Mesenchymal stem cell (in vitro differentiated cells and primary cell): ENCODE data around the gene ZNF197.

Experiments
- DNase-seq: peaks from one replicate; pipeline ENCODE4 v3.0.0-alpha.2; 2013
- H2AFZ ChIP-seq: one replicate; pipeline ENCODE4 v1.6.1; 2013; ENCODE audit warnings: low read depth, mild to moderate bottlenecking, control low read depth, inconsistent platforms, low read length, moderate library complexity
- H2AK5ac ChIP-seq: 2 replicates; pipeline ENCODE4 v1.6.1; 2013; ENCODE audit warnings: low read length, moderate library complexity, mild to moderate bottlenecking, inconsistent platforms; ENCODE audit not compliant: severe bottlenecking
- H2BK120ac ChIP-seq: one replicate; pipeline ENCODE4 v1.6.1; 2013; ENCODE audit warnings: low read depth, mild to moderate bottlenecking, inconsistent platforms, low read length, moderate library complexity
- H2BK12ac ChIP-seq, 2 experiments: one replicate each; pipeline ENCODE4 v1.6.1; 2013; ENCODE audit warnings: inconsistent platforms in 2 of 2, low read length in 2 of 2, mild to moderate bottlenecking in 2 of 2, moderate library complexity in 2 of 2, control low read depth in 1 of 2
- H2BK15ac ChIP-seq: one replicate; pipeline ENCODE4 v1.6.1; 2013; ENCODE audit warnings: mild to moderate bottlenecking, low read depth, inconsistent platforms; ENCODE audit not compliant: poor library complexity, severe bottlenecking
- H2BK5ac ChIP-seq: 2 replicates; pipeline ENCODE4 v1.6.1; 2013; ENCODE audit warnings: low read depth, mild to moderate bottlenecking, low read length, control low read depth, inconsistent platforms; ENCODE audit not compliant: poor library complexity, severe bottlenecking
- H3K14ac ChIP-seq, 2 experiments: one replicate each; pipeline ENCODE4 v1.6.1; 2013; ENCODE audit warnings: inconsistent platforms in 2 of 2, low read length in 2 of 2, control low read depth in 1 of 2, mild to moderate bottlenecking in 1 of 2, moderate library complexity in 1 of 2
- H3K18ac ChIP-seq, 2 experiments: one replicate each; pipeline ENCODE4 v1.6.1; 2013; ENCODE audit warnings: inconsistent platforms in 2 of 2, low read length in 2 of 2, control low read depth in 1 of 2, low read depth in 1 of 2, mild to moderate bottlenecking in 1 of 2
- H3K23ac ChIP-seq, 2 experiments: one replicate each; pipeline ENCODE4 v1.6.1; 2013; ENCODE audit warnings: inconsistent platforms in 2 of 2, low read length in 2 of 2, mild to moderate bottlenecking in 2 of 2, moderate library complexity in 2 of 2, control low read depth in 1 of 2
- H3K27ac ChIP-seq: 2 replicates; pipeline ENCODE4 v1.5.1; 2013; ENCODE audit warnings: mild to moderate bottlenecking, moderate library complexity, low read length, control low read depth, inconsistent platforms; ENCODE audit not compliant: poor library complexity, severe bottlenecking
- H3K27me3 ChIP-seq, 2 experiments: 2 replicates each; pipeline versions ENCODE4 v1.6.1 to v1.7.0; 2013; ENCODE audit warnings: low read length in 2 of 2, mild to moderate bottlenecking in 2 of 2, moderate library complexity in 2 of 2, control low read depth in 1 of 2, inconsistent platforms in 1 of 2; ENCODE audit not compliant: control insufficient read depth in 1 of 2, insufficient read depth in 1 of 2
- H3K36me3 ChIP-seq, 2 experiments: 2 replicates each; pipeline versions ENCODE4 v1.6.1 to v1.7.0; 2013; ENCODE audit warnings: low read length in 2 of 2, control low read depth in 1 of 2, inconsistent platforms in 1 of 2, low read depth in 1 of 2, mild to moderate bottlenecking in 1 of 2; ENCODE audit not compliant: insufficient read depth in 2 of 2, control insufficient read depth in 1 of 2
- H3K4ac ChIP-seq, 2 experiments: one replicate each; pipeline ENCODE4 v1.6.1; 2013; ENCODE audit warnings: inconsistent platforms in 2 of 2, low read length in 2 of 2, mild to moderate bottlenecking in 2 of 2, moderate library complexity in 2 of 2, control low read depth in 1 of 2, low read depth in 1 of 2
- H3K4me1 ChIP-seq: 2 replicates; pipeline ENCODE4 v1.6.1; 2013; ENCODE audit warnings: low read depth, low read length, control low read depth; ENCODE audit not compliant: control insufficient read depth, insufficient read depth
- H3K4me2 ChIP-seq: 2 replicates; pipeline ENCODE4 v1.6.1; 2013; ENCODE audit warnings: low read length, mild to moderate bottlenecking, inconsistent platforms; ENCODE audit not compliant: poor library complexity, severe bottlenecking
- H3K4me3 ChIP-seq, 2 experiments: 2 replicates each; pipeline versions ENCODE4 v1.5.1 to v1.7.0; 2013; ENCODE audit warnings: low read length in 2 of 2, mild to moderate bottlenecking in 2 of 2, control low read depth in 1 of 2, low read depth in 1 of 2; ENCODE audit not compliant: insufficient read depth in 1 of 2
- H3K79me1 ChIP-seq: replicated peaks from 2 replicates; pipeline ENCODE4 v1.6.1; 2013; ENCODE audit warnings: mild to moderate bottlenecking, control low read depth, low read length, inconsistent platforms; ENCODE audit not compliant: poor library complexity, severe bottlenecking
- H3K9ac ChIP-seq: 2 replicates; pipeline ENCODE4 v1.7.0; 2013; ENCODE audit warnings: mild to moderate bottlenecking, low read length, moderate library complexity
- H3K9me3 ChIP-seq: 2 replicates; pipeline ENCODE4 v1.7.0; 2013; ENCODE audit warnings: mild to moderate bottlenecking, low read length; ENCODE audit not compliant: control insufficient read depth
- H4K8ac ChIP-seq: one replicate; pipeline ENCODE4 v1.6.1; 2013; ENCODE audit warnings: inconsistent platforms, mild to moderate bottlenecking, low read length, moderate library complexity
- H4K91ac ChIP-seq: one replicate; pipeline ENCODE4 v1.6.1; 2013; ENCODE audit warnings: mild to moderate bottlenecking, low read length, inconsistent platforms
- WGBS: methylation state at CpG from one replicate; pipeline ENCODE4 v1.1.7; 2013; ENCODE audit warnings: mixed read lengths; 5-methylcytosine and 5-hydroxymethylcytosine counted together

The ZNF197 gene

GRCh38 chr3:44648564-44649229 lies 23.9 kb downstream of the ZNF197 start, which contains the start of gene ZNF35:
Gene ZNF35 (plus strand): TSS chr3:44648732. CDS start chr3:44651068, 2,336 bp downstream.
- Histone ChIP-seq H3K27me3 (no peaks in the 10 kb centered on the region), H3K18ac (peak within 1 kb of the TSS; percentile 44 to 85), H3K14ac (no peak within 1 kb of the TSS), H2BK12ac (no peak within 1 kb of the TSS), H2BK5ac (peak within 1 kb of the TSS; percentile 14), H3K23ac (no peak within 1 kb of the TSS), H2AK5ac (no peak within 1 kb of the TSS), H3K4ac (peak within 1 kb of the TSS; percentile 20 to 24), H4K8ac (peak within 1 kb of the TSS; percentile 89), H4K91ac (peak within 1 kb of the TSS; percentile 95), H3K9me3 (peaks cover 23% of the 10 kb centered on the region), H3K4me3 (peak within 1 kb of the TSS; percentile 83 to 89), H3K4me2 (peak within 1 kb of the TSS; percentile 85), H2BK15ac (no peak within 1 kb of the TSS), H3K79me1 (peaks cover 16% of the 10 kb centered on the region), H2AFZ (peak within 1 kb of the TSS; percentile 33), H3K27ac (peak within 1 kb of the TSS; percentile 62), H3K36me3 (peaks cover 26 to 39% of the 10 kb centered on the region in 2 experiments), H3K4me1 (no peaks in the 10 kb centered on the region), H3K9ac (peak within 1 kb of the TSS; percentile 94), H2BK120ac (peak within 1 kb of the TSS; percentile 64)
- WGBS = under 1% methylated on average over 37 of the region's 37 CpGs
- peak; percentile 91 for DNase-seq

GRCh38 chr3:44649709-44650108 lies 24.9 kb downstream of the ZNF197 start:
- Histone ChIP-seq H3K27ac (no peak overlapping the region), H3K23ac (no peak overlapping the region), H4K8ac (no peak overlapping the region), H4K91ac (no peak overlapping the region), H3K18ac (no peak overlapping the region), H2AK5ac (no peak overlapping the region), H3K36me3 (peaks cover 27 to 45% of the 10 kb centered on the region in 2 experiments), H3K4me1 (no peaks in the 10 kb centered on the region), H3K27me3 (no peaks in the 10 kb centered on the region), H2BK12ac (no peak overlapping the region), H3K9ac (peak overlapping the region; percentile 94), H2BK15ac (no peak overlapping the region), H3K9me3 (peaks cover 25% of the 10 kb centered on the region), H3K14ac (no peak overlapping the region), H3K4me2 (no peak overlapping the region), H2AFZ (no peak overlapping the region), H3K4ac (no peak overlapping the region), H3K79me1 (peaks cover 22% of the 10 kb centered on the region), H2BK5ac (no peak overlapping the region), H3K4me3 (peak overlapping the region in 1 of 2 experiments; percentile 89), H2BK120ac (no peak overlapping the region)
- DNase-seq = no peak
- WGBS = 95% methylated on average over 1 of the region's 1 CpG

- 97% methylated on average over 5 of the region's 5 CpGs for whole genome bisulfite sequencing
- H2BK120ac ChIP-seq = no peak overlapping the region
- peaks cover 34% of the 10 kb centered on the region for H3K79me1 ChIP-seq
- no peak overlapping the region for H3K4me2 ChIP-seq
- no peaks in the 10 kb centered on the region for H3K27me3 ChIP-seq
- H3K14ac ChIP-seq = no peak overlapping the region
- no peak overlapping the region for H3K18ac ChIP-seq
- no peak overlapping the region for H3K4ac ChIP-seq
- no peak overlapping the region for H2AK5ac ChIP-seq
- H4K8ac ChIP-seq = peak overlapping the region; percentile 61
- no peak overlapping the region for H2BK15ac ChIP-seq
- H2BK12ac ChIP-seq = no peak overlapping the region
- H3K9me3 ChIP-seq = peaks cover 55% of the 10 kb centered on the region
- no peak overlapping the region for H3K23ac ChIP-seq
- peak; percentile 11 for DNase-seq
- no peaks in the 10 kb centered on the region for H3K4me1 ChIP-seq
- H2BK5ac ChIP-seq = no peak overlapping the region
- H2AFZ ChIP-seq = no peak overlapping the region
- no peak overlapping the region for H3K27ac ChIP-seq
- peak overlapping the region; percentile 22 for H4K91ac ChIP-seq
- no peak overlapping the region for H3K9ac ChIP-seq
- H3K4me3 ChIP-seq = no peak overlapping the region
- H3K36me3 ChIP-seq = peaks cover 54 to 81% of the 10 kb centered on the region in 2 experiments
Measured at GRCh38 chr3:44654039-44654438, 29.2 kb downstream of the ZNF197 start.

GRCh38 chr3:44659015-44659414 lies 34.2 kb downstream of the ZNF197 start:
- Histone ChIP-seq H3K23ac (no peak overlapping the region), H2BK5ac (no peak overlapping the region), H4K8ac (no peak overlapping the region), H3K36me3 (peaks cover 49 to 78% of the 10 kb centered on the region in 2 experiments), H3K27ac (no peak overlapping the region), H3K4me1 (no peaks in the 10 kb centered on the region), H3K27me3 (no peaks in the 10 kb centered on the region), H3K4me3 (peak overlapping the region in 1 of 2 experiments; percentile 59), H3K18ac (no peak overlapping the region), H2AK5ac (no peak overlapping the region), H3K4me2 (no peak overlapping the region), H4K91ac (no peak overlapping the region), H3K9me3 (peaks cover 78% of the 10 kb centered on the region), H3K4ac (no peak overlapping the region), H3K9ac (no peak overlapping the region), H2BK120ac (no peak overlapping the region), H3K14ac (no peak overlapping the region), H2BK12ac (no peak overlapping the region), H2BK15ac (no peak overlapping the region), H3K79me1 (peaks cover 26% of the 10 kb centered on the region), H2AFZ (no peak overlapping the region)
- 95% methylated on average over 5 of the region's 7 CpGs for WGBS
- no peak for DNase-seq
